Dendritic cell treated with granulocyte-macrophage colony-stimulating factor and Interleukin-4, amounts not matched to agents 40 ng/mL and 50 ng/mL, for 4 days (primary cell): ENCODE measurements around the gene ACTL7B.

Experiments used
- H3K27ac Mint-ChIP-seq: one replicate; pipeline ENCODE4 v1.8.0; 2022; ENCODE audit warnings: mild to moderate bottlenecking, mixed read lengths
- H3K27me3 Mint-ChIP-seq: one replicate; pipeline ENCODE4 v1.8.0; 2022; ENCODE audit warnings: mild to moderate bottlenecking, mixed read lengths
- H3K36me3 Mint-ChIP-seq: one replicate; pipeline ENCODE4 v1.8.0; 2022; ENCODE audit warnings: low read depth, mixed read lengths
- H3K4me1 Mint-ChIP-seq: one replicate; pipeline ENCODE4 v1.8.0; 2022; ENCODE audit warnings: low read depth, mixed read lengths
- H3K4me3 Mint-ChIP-seq: one replicate; pipeline ENCODE4 v1.8.0; 2022; ENCODE audit warnings: mild to moderate bottlenecking, moderate library complexity, mixed read lengths
- H3K9me3 Mint-ChIP-seq: one replicate; pipeline ENCODE4 v1.8.0; 2022; ENCODE audit warnings: mixed read lengths
- intact Hi-C: fragments of 100-400 bp; cut with micrococcal nuclease; formaldehyde crosslinking; loops from one replicate; pipeline ENCODE4 v1.15.0; 2022

ACTL7B gene

GRCh38 chr9:108883085-108883484, 27.3 kb upstream of the ACTL7B start:
- H3K27ac Mint-ChIP-seq, result no peak overlapping the region
- no peaks in the 10 kb centered on the region for H3K9me3 Mint-ChIP-seq
- no peak overlapping the region for H3K4me3 Mint-ChIP-seq
- intact Hi-C loops, result no loop called here
- H3K4me1 Mint-ChIP-seq, result peaks cover 10% of the 10 kb centered on the region
- no peaks in the 10 kb centered on the region for H3K27me3 Mint-ChIP-seq
- peaks cover 71% of the 10 kb centered on the region for H3K36me3 Mint-ChIP-seq

GRCh38 chr9:108882052-108882888, 26.5 kb upstream of the ACTL7B start:
- intact Hi-C loops, result no loop called here
- H3K36me3 Mint-ChIP-seq, result peaks cover 75% of the 10 kb centered on the region
- H3K27ac Mint-ChIP-seq, result no peak overlapping the region

DNA sequence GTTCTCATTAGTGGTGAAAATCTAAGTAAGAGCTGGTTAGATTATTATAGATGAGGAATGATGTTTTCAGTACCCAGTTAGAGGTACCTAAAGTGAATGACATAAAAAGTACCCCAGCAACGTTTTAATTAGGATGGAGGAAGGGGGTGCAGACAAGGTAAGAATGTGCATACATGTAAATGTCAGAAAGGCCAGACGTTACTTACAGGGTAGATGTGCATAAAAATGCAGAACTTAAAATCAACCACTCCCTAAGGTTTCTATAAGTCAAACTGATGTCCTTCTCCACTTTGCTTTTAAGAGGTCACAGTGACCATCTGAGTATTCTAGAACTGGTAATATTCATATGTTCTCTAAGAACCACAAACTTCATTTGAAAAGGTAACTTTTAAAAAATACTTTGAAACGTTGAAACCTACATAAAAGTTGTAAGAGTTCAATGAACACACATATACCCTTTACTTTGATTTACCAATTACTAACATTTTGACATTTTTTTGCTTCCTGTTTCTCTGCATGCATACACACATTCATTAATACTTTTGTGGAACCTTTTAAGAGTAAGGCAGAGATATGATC, 25.0 kb upstream of the ACTL7B start:
- intact Hi-C loops, result no loop called here
- Mint-ChIP-seq H3K4me3 (no peak overlapping the region), H3K36me3 (peaks cover 78% of the 10 kb centered on the region), H3K9me3 (no peaks in the 10 kb centered on the region), H3K27ac (no peak overlapping the region), H3K27me3 (no peaks in the 10 kb centered on the region), H3K4me1 (peaks cover 5% of the 10 kb centered on the region)

More at GRCh38 chr9:108882052-108882888, 26.5 kb upstream of the ACTL7B start:
- Mint-ChIP-seq H3K4me3 (no peak overlapping the region), H3K4me1 (peaks cover 10% of the 10 kb centered on the region), H3K9me3 (no peaks in the 10 kb centered on the region), H3K27me3 (no peaks in the 10 kb centered on the region)

- H3K27me3 Mint-ChIP-seq, result no peaks in the 10 kb centered on the region
- intact Hi-C loops, result no loop called here
- no peak overlapping the region for H3K27ac Mint-ChIP-seq
- H3K36me3 Mint-ChIP-seq, result peaks cover 82% of the 10 kb centered on the region
- no peak overlapping the region for H3K4me3 Mint-ChIP-seq
- no peaks in the 10 kb centered on the region for H3K4me1 Mint-ChIP-seq
- H3K9me3 Mint-ChIP-seq, result no peaks in the 10 kb centered on the region
These were observed 21.7 kb upstream of the ACTL7B start for GRCh38 chr9:108877524-108877923.

DNA sequence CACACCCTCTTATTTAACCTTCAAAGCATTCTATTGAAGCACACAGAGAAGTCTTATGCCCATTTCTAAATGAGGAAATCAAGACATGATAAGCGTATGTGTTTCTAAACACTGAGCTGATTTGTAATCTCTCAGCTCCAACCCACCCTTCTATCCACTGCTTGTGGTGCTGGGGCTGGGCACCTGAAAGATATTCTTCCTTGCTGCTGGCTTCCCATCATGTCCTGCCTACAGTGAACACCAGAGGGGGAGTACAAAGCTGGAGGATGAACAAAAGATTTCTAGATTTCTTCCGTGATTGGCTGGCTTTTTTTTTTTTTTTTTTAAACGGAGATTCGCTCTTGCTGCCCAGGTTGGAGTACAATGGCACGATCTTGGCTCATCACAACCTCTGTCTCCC, 20.6 kb upstream of the ACTL7B start:
- Mint-ChIP-seq H3K4me3 (no peak overlapping the region), H3K27me3 (no peaks in the 10 kb centered on the region), H3K9me3 (peaks cover 7% of the 10 kb centered on the region), H3K27ac (no peak overlapping the region), H3K36me3 (peaks cover 86% of the 10 kb centered on the region), H3K4me1 (no peaks in the 10 kb centered on the region)
- intact Hi-C loops, result no loop called here

DNA sequence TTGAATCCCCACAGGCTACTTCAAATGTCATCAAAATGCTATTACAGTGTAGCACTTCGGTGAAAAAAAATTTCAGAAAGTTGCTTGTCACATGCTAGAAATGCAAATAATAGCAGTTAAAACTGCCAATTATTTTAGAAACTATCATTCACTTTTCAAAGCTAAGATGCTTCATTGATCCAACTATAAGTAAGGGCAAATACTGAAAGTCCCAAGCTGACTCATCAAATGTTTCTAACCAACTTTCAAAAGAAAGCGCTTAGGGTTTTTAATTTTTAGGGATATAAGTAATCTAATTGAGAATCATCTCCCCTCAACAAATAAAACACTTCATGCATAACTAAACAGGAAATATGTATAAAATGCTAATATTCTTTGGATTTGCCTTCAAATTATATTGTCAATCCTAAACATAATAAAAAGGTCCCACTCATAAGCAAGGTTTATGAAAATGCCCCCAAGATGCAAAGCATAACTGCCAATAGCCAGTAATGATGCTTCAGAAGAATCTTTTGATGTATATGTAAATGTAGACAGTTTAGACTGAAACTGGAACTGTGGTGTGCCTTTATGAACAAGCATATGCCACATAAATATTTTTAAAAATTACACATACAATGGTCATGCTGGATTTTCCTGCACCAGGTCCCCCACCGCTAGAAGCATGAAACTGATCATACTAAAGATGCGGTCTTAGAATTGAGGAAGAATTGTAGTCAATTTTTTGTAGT, 18.4 kb upstream of the ACTL7B start:
- Mint-ChIP-seq H3K27me3 (no peaks in the 10 kb centered on the region), H3K4me1 (no peaks in the 10 kb centered on the region), H3K4me3 (no peak overlapping the region), H3K9me3 (peaks cover 7% of the 10 kb centered on the region), H3K27ac (no peak overlapping the region), H3K36me3 (peaks cover 81% of the 10 kb centered on the region)
- intact Hi-C loops, result no loop called here

DNA sequence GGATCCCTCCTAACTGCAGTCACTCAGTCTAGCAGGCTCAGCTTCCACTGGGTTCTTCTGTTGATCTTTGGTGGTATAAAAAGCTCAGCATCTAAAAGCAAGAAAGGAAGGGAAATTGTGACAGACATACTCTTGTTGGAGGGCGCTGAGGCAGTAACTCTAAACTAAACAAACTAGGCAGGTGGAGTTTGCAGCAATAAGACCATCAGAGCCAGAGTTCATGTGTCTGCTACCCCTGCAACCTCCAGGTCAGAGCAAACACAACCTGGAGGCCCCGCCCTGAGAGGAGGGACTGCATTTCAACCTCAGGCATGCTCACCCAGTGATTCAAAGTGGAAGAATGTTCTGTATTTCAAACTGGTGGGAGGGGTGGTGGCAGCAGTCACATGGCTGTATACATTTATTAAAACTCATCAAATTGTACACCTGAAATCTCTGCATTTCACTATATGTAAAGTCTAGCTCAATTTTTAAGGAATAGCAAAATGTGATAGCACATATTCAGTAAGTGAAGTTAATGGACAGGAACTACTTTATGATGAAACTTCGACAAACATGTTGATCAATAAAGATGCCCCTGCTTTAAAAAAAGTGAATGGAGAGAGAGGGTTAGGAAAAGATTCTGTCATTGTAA, 13.4 kb upstream of the ACTL7B start:
- Mint-ChIP-seq H3K27me3 (no peaks in the 10 kb centered on the region), H3K27ac (no peak overlapping the region), H3K4me1 (no peaks in the 10 kb centered on the region), H3K36me3 (peaks cover 45% of the 10 kb centered on the region), H3K9me3 (peaks cover 7% of the 10 kb centered on the region), H3K4me3 (no peak overlapping the region)
- intact Hi-C loops, result no loop called here

- Mint-ChIP-seq H3K4me3 (no peak overlapping the region), H3K27ac (no peak overlapping the region), H3K9me3 (peaks cover 7% of the 10 kb centered on the region), H3K36me3 (peaks cover 39% of the 10 kb centered on the region), H3K27me3 (no peaks in the 10 kb centered on the region), H3K4me1 (no peaks in the 10 kb centered on the region)
- intact Hi-C loops, result no loop called here
These were observed 12.0 kb upstream of the ACTL7B start for GRCh38 chr9:108867829-108868228.

- H3K4me1 Mint-ChIP-seq, result no peaks in the 10 kb centered on the region
- H3K36me3 Mint-ChIP-seq, result peaks cover 34% of the 10 kb centered on the region
- peaks cover 7% of the 10 kb centered on the region for H3K9me3 Mint-ChIP-seq
- no peak overlapping the region for H3K4me3 Mint-ChIP-seq
- H3K27ac Mint-ChIP-seq, result no peak overlapping the region
- no peaks in the 10 kb centered on the region for H3K27me3 Mint-ChIP-seq
- intact Hi-C loops, result no loop called here
These were observed 11.3 kb upstream of the ACTL7B start for GRCh38 chr9:108867116-108867515.

DNA sequence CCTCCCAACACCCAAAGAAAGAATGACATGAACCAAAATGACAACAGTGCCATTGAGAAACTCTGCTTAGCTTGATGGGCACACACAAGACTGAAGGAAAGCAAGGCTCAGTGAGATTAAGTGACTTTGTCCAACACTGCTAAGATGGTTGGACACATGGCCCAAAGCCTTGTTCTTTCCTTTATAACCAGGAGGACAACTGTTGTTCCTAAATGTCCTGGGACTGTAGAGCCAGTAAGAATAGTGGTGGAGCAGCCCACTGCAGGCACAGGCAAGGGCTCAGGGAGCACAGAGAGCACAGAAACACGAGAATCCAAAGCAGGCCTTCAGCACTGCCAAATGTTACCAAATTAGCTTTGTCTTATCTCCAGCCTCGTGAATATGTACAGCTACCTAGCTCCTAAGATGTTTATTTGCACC, 10.2 kb upstream of the ACTL7B start:
- Mint-ChIP-seq H3K9me3 (no peaks in the 10 kb centered on the region), H3K36me3 (peaks cover 23% of the 10 kb centered on the region), H3K27me3 (no peaks in the 10 kb centered on the region), H3K27ac (no peak overlapping the region), H3K4me3 (no peak overlapping the region), H3K4me1 (no peaks in the 10 kb centered on the region)
- intact Hi-C loops, result no loop called here

DNA sequence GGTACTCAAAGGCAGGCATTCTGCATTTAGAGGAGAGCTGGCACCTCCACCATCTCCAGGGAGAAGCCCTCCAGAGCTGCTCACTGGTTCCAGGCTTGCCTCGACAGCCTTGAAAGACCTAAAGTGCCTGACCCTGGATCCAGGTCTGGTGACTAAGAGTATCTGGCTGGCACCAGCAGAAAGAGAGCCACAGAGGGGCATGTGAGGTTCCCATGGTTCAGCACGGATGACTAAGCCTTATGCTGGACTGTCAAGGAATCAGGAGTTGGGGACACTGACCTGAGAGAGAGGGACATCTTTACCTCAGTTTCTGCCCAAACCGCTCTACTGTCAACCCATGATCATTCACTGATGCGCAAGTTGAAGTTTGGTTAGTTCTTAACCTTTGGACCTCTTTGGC, 9.3 kb upstream of the ACTL7B start:
- Mint-ChIP-seq H3K27me3 (no peaks in the 10 kb centered on the region), H3K4me3 (no peak overlapping the region), H3K4me1 (peaks cover 6% of the 10 kb centered on the region), H3K36me3 (peaks cover 16% of the 10 kb centered on the region), H3K9me3 (no peaks in the 10 kb centered on the region), H3K27ac (no peak overlapping the region)
- intact Hi-C loops, result no loop called here

GRCh38 chr9:108864446-108864845, 8.7 kb upstream of the ACTL7B start:
- H3K36me3 Mint-ChIP-seq, result peaks cover 16% of the 10 kb centered on the region
- no peak overlapping the region for H3K4me3 Mint-ChIP-seq
- H3K27ac Mint-ChIP-seq, result no peak overlapping the region
- intact Hi-C loops, result no loop called here
- H3K4me1 Mint-ChIP-seq, result peaks cover 6% of the 10 kb centered on the region
- H3K9me3 Mint-ChIP-seq, result no peaks in the 10 kb centered on the region
- H3K27me3 Mint-ChIP-seq, result no peaks in the 10 kb centered on the region

DNA sequence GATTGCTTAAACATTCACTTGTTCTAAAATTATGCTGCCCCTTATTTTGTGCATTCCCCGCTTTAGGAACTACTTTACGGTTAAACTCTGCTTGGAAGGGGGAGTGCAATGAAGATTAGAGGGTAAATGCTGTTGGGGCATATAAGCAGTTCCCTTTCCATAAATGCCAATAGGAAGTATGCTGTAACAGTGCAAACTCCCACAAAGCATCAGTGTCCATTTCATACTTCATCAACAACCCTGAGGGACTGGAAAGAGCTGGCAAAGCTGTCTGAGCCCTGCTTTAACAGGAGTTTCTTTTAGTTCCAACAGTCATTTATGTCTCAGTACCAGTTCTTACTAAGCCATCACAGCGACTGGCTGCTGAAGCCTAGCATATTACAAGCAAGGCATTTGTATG, 8.1 kb upstream of the ACTL7B start:
- Mint-ChIP-seq H3K9me3 (no peaks in the 10 kb centered on the region), H3K4me1 (peaks cover 6% of the 10 kb centered on the region), H3K4me3 (no peak overlapping the region), H3K36me3 (peaks cover 11% of the 10 kb centered on the region), H3K27me3 (no peaks in the 10 kb centered on the region), H3K27ac (no peak overlapping the region)
- intact Hi-C loops, result no loop called here

GRCh38 chr9:108861997-108862396, 6.2 kb upstream of the ACTL7B start, which contains the start of gene ACTL7A:
Gene ACTL7A (plus strand): TSS chr9:108862266. CDS start chr9:108862323, 57 bp downstream.
- peaks cover 15% of the 10 kb centered on the region for H3K4me1 Mint-ChIP-seq
- intact Hi-C loops, result no loop called here
- no peak within 1 kb of the TSS for H3K27ac Mint-ChIP-seq
- H3K36me3 Mint-ChIP-seq, result no peaks in the 10 kb centered on the region
- H3K4me3 Mint-ChIP-seq, result no peak within 1 kb of the TSS
- H3K27me3 Mint-ChIP-seq, result no peaks in the 10 kb centered on the region
- H3K9me3 Mint-ChIP-seq, result no peaks in the 10 kb centered on the region
